ENCODE data around the gene SEC31B.

The SEC31B gene

DNA sequence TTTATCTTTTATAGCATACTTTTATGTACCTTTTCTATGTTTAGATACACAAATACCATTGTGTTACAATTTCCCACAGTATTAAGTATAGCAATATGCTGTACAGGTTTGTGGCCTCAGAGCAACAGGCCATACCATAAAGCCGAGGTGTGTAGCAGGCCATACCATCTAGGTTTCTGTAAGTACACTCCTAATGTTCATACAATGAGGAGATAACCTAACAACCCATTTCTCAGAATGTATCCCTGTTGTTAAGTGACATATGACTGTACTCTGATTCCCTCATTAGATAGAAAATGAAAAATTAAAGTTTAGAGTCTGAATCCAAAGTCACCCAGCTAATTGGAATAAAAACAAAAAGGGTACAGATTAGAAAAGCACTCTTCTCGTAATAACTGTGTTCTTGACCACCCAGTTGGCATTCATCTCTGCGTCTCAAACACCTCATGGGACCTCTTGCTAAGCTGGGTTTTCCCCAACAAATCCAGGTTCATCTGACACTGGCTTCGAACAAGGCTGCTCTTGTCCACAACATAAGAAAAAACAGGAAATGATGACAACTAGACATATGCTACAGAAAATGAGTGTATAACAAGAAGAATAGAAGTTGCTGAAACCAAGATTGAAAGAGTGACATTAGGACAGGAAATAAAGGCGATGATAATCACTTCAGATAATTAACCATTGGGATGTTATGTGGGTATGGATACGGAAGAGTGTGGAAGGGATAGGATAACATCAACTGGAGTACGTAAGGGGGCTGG, 8.6 kb upstream of the SEC31B start:
- no peak for DNase-seq (ENCODE audit: low spot score)

DNA sequence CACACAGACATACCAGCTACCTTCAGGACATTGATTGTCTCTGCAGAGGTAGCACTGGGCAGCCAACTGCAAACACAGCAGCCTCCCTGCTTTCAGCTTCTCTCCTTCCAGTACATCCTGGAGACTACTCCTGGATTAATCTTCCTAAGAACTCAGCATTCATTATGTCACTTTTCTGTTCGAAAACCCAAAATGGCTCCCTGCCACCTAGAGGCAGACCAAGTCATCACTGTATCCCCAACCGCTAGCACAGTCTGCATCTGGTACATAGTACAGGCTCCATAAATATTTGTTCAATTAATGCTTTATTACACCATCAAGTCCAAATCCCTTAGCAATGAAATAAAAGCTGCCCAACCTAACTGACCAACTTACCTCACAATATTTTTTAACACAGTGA, 5.0 kb upstream of the SEC31B start:
- no peak for DNase-seq (ENCODE audit: low spot score)

DNA sequence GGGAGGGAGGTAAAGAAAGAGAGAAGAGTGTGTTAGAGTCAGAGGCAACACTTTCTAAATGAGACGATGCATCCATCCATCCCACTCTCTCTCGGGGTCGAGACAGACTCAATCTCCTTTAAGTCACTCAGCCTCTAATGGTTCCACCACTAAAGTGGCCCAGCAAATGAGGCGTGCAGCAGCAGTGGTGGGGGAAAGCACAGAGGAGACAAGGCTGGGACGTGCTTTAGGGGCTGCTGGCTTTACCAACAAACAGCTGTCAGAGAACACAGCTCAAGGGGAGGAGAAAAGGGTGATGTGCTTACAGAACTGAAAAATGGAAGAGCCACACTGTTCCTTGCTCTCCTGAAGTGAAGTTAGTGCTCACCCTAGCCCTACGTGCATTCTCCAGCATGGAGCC, 4.5 kb upstream of the SEC31B start:
- DNase-seq (ENCODE audit: low spot score), result no peak

DNA sequence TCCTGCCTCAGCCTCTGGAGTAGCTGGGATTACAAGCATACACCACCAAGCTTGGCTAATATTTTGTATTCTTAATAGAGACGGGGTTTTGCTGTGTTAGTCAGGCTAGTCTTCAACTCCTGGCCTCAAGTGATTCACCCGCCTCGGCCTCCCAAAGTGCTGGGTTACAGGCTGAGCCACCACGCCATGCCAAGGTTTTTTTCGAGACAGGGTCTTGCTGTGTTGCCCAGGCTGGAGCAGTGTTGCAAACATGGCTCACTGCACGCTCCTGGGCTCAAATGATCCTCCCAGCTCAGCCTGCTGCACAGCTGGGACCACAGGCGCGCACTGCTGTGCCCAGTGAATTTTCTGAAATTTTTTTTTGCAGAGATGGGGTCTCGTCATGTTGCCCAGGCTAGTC, 3.3 kb upstream of the SEC31B start:
- no peak for DNase-seq (ENCODE audit: low spot score)

DNA sequence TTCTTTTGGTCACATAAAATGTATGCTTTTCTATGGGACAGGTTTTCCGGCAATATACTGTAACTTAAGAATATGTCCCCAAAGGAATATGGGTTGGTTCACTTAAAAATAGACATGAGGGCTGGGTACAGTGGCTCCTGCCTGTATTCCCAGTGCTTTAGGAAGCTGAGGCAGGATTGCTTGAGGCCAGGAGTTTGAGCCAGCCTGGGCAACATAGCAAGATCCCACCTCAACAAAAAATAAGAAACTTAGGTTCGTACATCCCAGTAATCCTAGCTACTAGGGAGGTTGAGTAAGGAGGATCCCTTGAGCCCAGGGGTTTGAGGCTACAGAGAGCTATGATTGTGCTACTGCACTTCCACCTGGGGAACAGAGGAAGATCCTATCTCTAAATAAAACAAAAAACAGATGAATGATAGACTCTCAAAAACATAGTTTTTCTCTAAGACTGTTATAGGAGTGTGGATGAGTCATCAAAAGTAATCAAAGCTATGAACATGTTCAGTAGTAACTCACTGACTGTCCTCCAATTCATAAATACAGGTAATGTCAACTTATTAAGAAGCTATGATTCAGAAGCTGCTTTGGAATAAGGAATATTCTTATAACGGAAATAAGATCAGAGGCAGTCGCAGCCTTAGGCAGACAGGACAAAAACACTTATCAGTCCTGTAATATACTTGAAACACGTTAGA, 2.6 kb upstream of the SEC31B start:
- no peak for DNase-seq (ENCODE audit: low spot score)

DNA sequence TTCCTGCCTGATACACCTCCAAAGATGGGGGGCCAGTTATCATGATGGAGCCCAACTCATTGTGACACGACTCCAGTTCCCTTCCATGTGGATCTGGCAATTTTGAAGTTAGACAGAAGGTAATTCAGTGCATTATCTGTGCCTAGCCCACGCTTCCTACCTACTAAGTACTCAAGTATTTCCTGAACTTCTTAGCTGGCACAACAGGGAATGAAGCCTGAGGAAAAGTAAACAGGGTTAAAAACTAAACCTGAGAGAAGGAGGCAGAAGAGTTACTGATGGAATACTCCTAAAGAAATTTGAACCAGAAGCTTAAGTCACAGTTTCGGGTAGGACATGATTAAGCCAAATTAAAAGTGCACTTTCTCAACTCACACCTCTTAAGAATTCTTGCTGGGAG, 1.1 kb upstream of the SEC31B start:
- no peak for DNase-seq (ENCODE audit: low spot score)

DNA sequence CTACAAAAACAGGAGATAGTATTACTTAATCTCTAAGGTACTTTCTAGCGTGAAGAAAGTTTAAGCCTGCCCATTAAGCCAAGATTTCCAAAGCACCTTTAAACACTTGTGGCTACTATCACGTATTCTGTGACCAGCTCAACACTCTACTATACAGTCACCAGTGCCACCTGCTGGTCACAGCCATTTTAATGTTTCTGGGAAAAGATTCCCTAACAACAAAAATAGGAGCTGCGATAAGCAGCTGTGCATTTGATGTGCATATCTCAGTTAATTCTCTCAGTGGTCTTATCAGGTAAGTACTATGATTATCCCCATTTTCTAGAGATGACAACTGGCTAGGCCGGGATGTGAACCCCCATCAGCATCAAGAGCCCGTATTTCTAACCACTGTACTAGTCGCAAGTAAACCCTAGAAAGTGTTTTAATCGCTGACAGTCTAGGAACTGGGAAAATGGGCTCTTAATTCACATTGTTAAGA, 860 bp downstream of the SEC31B start:
- DNase-seq (ENCODE audit: low spot score), result no peak

DNA sequence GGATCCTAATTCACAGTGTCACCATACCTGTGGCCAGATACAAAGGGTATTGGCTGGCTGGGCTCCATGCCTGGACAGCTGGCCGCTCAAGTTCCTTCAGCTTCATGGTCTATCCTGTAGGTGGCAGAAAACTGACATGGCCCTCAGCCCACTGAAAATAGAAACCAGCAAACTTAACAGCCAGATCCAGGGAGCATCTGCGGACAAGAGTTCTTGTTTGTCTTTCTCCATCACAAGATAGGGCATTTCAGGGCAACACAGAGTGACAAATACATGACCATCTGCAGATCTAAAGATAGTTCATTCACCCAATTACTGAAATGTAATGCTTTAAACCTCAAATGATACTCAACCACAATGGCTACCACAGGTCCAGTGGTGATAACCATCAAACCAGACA, 2.8 kb downstream of the SEC31B start:
- DNase-seq (ENCODE audit: low spot score), result no peak

DNA sequence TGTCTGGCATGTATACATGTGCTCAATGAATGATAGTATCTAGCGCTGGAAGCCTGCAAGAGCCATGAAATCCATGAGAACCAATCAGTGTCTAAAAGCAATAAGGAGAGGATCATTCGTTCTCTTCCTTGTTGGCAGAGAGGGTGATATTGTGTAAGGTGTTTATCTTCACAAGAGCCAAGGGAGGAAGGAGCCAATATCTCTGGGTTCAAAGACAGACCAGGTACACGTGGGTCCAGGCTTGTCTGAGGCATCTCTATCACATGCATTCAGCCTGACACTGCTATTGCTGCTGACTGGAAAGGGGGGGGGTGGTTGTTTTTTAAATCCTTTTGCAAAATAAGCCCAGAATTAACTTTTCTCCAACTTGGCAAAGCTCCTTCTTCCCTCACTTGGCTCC, 4.0 kb downstream of the SEC31B start:
- DNase-seq (ENCODE audit: low spot score), result no peak

DNA sequence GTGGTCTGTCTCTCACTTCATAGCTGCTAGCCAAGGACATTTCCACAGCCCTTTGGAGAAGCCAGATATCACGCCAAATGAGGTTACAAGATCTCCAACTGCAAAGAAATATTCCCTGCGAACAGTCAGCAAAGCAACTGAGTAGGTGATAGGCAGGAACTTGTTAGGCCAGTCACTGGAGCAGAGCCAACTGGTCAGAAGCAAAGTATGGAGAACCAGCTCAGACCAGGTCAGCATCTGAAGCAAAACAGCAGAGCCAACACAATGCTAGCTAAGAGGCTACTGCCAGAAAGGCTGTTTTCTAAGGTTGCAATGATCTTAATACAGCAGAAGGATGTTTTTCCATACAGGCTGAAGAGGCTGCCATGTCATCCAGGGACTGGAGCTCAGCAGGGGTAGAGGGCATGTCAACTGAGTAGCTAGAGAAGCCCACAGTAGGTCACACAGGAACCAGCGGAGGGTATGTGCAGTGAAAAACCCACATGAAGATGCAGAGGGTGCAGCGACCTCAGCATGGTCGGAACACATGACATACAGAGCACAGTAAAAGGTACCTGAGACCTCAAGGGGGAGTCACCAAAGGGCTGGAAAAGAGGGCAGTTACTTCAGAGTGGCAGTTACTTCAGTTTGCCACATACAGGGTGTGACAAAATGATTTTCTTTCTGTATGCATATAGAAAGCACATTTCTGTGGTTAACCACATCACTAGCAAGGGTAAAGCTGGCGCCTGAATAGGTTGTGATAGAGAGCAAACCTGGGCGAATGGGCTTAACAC, 8.9 kb downstream of the SEC31B start:
- DNase-seq (ENCODE audit: low spot score), result no peak

DNA sequence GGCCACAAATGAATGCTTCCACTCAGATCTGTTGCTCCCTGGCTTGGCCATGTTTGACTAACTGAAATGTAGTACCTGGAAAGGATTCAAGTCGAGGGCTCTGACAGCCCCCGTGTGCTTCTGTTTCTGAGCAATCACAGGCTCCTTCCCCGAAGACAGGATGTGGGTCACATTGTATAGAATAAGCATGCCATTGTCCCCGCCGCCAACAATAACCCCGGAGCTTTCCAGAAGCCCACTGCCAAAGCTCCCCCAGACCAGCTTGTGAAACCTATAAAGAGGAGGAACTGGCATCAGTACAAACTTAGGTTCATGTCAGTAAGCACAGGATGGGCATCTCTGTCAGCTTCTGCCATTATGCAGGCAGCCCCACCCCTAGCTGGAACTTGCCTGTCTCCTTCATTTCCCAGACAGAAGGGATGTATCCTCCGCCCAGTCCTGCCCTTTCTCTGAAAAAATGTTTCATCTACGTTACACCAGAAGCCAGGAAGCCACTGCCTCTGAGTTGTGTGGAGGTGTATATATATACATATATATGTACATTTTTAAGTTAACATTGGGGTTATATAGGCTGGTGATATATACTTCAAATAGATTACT, 10.3 kb downstream of the SEC31B start:
- DNase-seq (ENCODE audit: low spot score), result no peak

DNA sequence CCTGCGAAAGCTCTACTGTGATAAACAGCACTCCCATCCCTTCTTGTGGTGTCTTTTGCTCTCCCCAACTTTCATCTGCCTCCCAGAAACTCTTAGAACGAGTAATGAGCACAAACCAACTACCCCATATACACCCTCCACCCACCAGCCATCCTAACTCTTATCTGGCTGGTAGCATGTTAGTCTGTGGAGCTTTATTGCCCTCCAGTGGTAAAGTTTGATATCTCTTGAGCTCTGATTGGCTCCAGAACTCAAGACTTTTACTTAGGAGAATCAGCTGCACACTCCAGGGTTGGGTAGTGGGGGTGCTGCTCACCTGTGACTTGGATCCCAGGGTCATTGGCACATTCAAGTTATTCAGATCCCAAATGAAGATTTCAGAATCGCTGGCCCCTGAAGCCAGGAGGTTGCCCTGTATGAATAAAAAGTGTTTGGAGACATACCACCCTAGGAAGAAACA, 10.9 kb downstream of the SEC31B start:
- no peak for DNase-seq (ENCODE audit: low spot score)

DNA sequence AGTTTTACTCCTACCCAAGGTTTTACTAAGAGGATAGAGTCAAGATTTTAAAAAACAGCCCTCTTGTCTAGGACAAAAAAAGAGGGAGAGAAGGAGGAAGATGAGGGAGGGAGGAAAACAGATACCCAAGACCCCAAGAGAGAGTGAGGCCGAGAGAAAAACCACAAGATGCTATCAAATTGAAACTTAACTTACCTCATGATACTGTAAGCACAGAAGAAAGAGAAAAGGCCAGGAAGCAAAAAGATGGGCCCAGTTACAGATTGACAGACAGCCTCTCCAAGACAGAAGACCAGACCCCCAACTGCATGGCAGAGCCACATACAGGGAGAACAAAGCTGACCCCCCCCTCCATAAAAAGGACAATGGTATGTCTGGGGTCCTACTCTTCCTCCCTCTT, 11.4 kb downstream of the SEC31B start:
- no peak for DNase-seq (ENCODE audit: low spot score)

DNA sequence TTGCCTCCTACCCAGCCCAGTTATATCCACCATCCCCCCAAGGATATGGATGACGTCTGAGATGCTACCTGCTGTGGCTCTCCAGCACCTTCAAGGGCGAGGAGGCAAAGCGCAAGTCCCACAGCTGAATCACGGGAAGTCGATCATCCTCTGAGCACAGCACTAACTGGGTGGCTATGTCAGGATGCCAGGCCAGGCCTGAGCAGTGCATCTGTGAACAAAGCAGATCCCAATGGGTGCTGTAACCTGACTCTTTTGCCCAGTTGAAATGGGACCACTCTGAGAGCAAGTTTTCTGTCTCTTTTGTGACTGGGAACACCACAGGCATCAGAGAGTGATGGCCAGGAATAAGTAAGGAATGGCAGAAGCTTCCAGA, 12.3 kb downstream of the SEC31B start:
- DNase-seq (ENCODE audit: low spot score), result no peak

DNA sequence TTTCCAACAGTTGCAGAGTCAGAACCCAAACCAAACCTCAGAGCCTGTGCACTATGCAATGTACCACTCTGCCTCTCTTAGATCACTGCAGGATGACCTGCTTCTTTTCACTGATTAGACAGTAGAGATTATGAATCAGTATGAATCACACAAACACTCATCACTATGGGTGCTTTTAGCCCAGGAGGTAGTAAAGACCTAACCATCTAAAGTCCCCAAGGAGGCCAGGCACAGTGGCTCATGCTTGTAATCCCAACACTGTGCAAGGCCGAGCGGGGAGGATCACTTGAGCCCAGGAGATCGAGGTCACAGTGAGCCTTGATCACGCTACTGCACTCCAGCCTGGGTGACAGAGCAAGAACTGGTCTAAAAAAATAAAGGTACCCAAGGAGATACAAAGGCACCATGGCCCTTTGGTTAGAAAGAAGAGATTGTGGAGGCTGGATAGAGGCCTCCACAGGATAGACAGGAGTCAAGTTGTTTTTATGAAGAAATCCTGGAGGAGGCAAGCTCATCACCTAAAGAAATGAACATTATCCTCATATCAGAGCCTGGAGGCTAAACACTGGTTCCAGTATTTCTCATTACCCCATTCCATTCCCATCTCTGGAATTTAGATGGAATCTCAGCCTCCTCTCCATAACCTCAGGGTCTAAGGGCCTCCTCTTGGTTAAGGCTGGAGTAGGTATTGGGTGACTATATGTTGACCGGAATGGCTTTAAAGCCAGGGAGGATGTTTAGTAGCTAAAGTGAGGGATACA, 12.9 kb downstream of the SEC31B start:
- DNase-seq (ENCODE audit: low spot score), result no peak

DNA sequence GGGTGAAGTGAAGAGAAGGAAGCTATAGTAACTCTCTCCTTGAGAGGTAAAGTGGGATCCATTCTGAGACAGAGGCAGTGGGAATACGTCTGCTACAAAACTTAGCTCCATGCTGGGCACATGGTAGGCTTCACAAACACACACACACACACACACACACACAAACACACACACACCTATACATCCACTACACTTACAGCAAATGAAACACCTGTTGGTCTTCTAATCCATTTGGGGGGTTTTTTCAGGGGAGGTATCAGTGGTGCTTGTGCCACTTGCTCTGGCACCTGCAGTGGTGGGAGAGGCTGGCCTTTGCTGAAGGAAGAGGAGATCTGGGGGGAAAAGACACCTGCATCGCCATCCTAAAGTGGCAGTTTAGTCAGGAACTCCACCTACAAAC, 14.5 kb downstream of the SEC31B start:
- DNase-seq (ENCODE audit: low spot score), result no peak

DNA sequence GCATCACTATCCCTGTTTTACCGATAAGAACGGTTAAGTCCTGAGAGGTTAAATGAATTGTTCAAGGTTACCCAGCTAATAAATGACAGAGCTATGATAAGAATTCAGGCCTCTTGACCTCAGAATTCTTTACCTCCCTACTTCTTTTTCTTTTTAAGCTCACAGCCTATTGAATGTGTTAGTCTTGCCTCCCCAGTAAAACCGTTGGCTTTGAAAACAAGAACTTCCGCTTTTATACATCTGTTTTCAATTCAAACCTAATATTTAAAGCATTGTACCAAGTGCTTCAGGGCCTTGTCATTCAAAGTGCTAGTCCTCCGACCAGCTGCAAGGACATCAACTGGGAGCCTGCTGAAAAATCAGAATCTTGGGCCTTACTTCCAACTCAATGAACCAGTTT, 15.6 kb downstream of the SEC31B start:
- DNase-seq (ENCODE audit: low spot score), result no peak

DNA sequence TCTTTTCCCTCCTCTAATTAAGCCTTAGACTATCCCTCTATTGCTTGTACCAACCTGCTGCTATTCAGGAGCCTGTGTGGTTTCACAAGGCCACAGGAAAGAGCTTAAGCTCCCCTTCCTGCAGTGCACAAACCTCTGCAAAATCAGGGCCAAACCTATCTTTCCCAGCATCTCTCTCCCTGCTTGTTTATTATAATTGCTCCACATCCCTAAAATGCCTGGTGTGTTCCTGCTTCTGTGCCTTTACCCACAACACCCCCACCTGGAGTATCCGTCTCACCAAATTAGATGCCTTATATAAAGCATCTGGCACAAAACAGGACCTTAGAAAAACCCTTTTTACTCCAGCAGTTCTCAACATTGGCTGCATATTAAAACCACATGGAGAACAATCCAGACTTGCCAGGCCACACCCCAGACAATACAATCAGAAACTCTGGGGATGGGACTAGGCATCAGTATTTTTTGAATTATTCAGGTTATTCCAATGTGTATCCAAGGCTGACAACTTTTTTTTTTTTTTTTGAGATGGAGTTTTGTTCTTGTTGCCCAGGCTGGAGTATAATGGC, 16.7 kb downstream of the SEC31B start:
- no peak for DNase-seq (ENCODE audit: low spot score)

DNA sequence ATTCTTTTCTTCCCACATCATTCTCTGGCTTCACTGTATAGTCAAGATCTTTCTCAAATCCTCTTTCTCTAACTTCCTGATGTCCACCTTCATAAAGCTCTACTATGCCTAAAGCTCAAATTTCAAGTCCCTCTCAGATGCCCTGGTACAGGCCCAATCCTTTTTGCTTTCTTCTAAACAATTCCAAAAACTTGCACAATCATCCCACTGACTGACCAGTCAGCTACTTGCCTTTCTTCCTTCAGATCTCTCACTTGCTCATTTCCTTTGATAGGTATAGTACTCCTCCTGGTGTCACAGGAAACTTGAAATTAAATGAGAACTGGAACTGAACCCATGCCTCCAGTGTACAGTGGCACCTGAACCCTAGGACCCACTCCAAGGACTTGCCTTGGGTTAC, 18.2 kb downstream of the SEC31B start:
- DNase-seq (ENCODE audit: low spot score), result no peak

DNA sequence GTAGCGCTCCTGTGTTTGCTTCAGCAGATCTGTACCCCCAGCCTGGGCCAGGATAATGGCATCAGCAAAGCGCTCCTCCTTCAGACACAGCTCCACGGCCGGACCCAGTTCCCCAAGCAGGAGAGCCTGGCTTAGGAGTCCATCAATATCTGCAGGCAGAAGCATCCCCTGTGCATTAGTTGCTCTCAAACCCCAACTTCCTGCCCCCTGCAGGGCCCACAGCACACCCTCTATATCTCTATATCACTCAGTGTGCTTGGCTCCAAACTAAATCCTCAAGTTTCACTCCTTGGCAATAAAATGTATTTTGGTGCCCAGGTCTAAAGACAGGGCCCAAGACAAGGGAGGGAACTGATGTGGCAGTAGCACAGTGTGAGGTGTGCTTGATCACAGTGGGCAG, 21.6 kb downstream of the SEC31B start:
- DNase-seq (ENCODE audit: low spot score), result no peak

DNA sequence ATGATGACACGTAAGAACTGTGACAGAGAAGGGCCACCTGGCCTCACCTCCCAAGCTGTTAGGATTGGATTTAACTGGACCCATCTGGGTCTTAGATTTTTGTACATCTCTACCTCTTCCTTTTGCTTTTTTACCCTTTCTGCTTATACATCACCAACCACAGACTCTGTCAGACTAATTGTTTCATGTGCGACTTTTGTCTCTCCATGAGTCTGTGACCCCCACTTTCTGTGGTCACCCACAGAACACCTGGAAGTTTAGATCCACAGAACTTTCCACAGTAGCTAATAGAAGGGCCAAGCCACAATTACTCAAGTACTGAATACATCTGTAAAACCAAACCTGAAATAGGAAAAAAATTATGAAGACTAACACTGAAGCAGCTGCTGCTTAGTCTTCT, 23.1 kb downstream of the SEC31B start:
- DNase-seq (ENCODE audit: low spot score), result no peak
